Psoas muscle (tissue), 8 donors: ENCODE data around the gene SRXN1. TPM values are rescaled to one million over a fixed set of nuclear protein-coding genes. Genes with fewer than 3 reads are reported as not detected.

ENCODE experiments used
- ATAC-seq, 4 donors: fragments of 200-7000 bp; cut with Tn5 transposase; one replicate each; pipeline ENCODE4 v1.9.1; 2020; ENCODE audit warnings: moderate library complexity in 3 of 4, mild to moderate bottlenecking in 2 of 4
- DNase-seq, 2 donors: peaks; one replicate each; pipeline ENCODE4 v3.0.0-alpha.2; 2020
- H3K27ac ChIP-seq: fragments of 200-600 bp; one replicate; pipeline ENCODE4 v1.8.0; 2022
- H3K27me3 ChIP-seq, 3 donors: fragments of 200-600 bp in 1 of 3; one replicate each; pipeline versions ENCODE4 v1.6.1 to v1.8.0; 2013 to 2022; ENCODE audit warnings: low read length in 2 of 3, mild to moderate bottlenecking in 2 of 3, moderate library complexity in 1 of 3; ENCODE audit not compliant: insufficient read depth in 3 of 3
- H3K36me3 ChIP-seq, 2 donors: fragments of 200-600 bp in 1 of 2; one replicate each; pipeline versions ENCODE4 v1.6.1 to v1.8.0; 2013 to 2022; ENCODE audit warnings: low read depth in 1 of 2, mild to moderate bottlenecking in 1 of 2, moderate library complexity in 1 of 2; ENCODE audit not compliant: insufficient read depth in 1 of 2
- H3K4me1 ChIP-seq: fragments of 200-600 bp; one replicate; pipeline ENCODE4 v1.8.0; 2022
- H3K4me3 ChIP-seq: fragments of 200-600 bp; one replicate; pipeline ENCODE4 v1.8.0; 2022; ENCODE audit warnings: mild to moderate bottlenecking
- H3K9me3 ChIP-seq: fragments of 200-600 bp; one replicate; pipeline ENCODE4 v1.8.0; 2022
- WGBS, 3 donors: extraction: QIAGEN DNeasy Blood & Tissue Kit; methylation state at CpG; one replicate each; pipeline versions ENCODE4 v1.1.6 to v1.1.7; 2013; 5-methylcytosine and 5-hydroxymethylcytosine counted together
- intact Hi-C, 2 donors: fragments of 100-400 bp; cut with DNase I; formaldehyde crosslinking; loops; one replicate each; pipeline versions ENCODE4 v1.11.0 to v1.14.2; 2022
- polyA plus RNA-seq, 3 donors: library from polyadenylated mRNA; stranded (reverse); fragments of 200-250 nt; gene quantifications; one replicate each; pipeline ENCODE4 v1.2.3, GENCODE V29; 2013
- total RNA-seq, 4 donors: library from RNA; stranded (reverse); fragmentation: NEBNext Ultra II Directional in 2 of 4; extraction: Animal tissue kit (Norgen Biotek cat#: 25700) in 2 of 4; gene quantifications; one replicate each; pipeline versions ENCODE4 v1.2.1 to v1.2.4, GENCODE V29; 2021 to 2023
- TF ChIP-seq, protein P1 (sequence below): fragments of 200-600 bp; IDR thresholded peaks from one replicate; pipeline ENCODE4 v1.8.0; 2022; ENCODE audit warnings: antibody characterized with exemption
- donor health status: healthy with polysubstance abuse.
- donor health status: DM: no; HTN: no; CAD: no; lungs with moderate emphysema.
- donor health status: Bipolar disorder and iron deficiency.
- donor health status: healthy.
- donor health status: DM: yes; HTN: yes; CAD: no.
- donor health status: DM: no; HTN: no; CAD: no.
- donor health status: DM: no; HTN: no; CAD: no.
- donor health status: DM: yes; HTN: yes; CAD: no.

SRXN1 gene
- total and polyA plus RNA-seq, 7 donors = 30.7 to 172 (median 69.6) TPM

DNA sequence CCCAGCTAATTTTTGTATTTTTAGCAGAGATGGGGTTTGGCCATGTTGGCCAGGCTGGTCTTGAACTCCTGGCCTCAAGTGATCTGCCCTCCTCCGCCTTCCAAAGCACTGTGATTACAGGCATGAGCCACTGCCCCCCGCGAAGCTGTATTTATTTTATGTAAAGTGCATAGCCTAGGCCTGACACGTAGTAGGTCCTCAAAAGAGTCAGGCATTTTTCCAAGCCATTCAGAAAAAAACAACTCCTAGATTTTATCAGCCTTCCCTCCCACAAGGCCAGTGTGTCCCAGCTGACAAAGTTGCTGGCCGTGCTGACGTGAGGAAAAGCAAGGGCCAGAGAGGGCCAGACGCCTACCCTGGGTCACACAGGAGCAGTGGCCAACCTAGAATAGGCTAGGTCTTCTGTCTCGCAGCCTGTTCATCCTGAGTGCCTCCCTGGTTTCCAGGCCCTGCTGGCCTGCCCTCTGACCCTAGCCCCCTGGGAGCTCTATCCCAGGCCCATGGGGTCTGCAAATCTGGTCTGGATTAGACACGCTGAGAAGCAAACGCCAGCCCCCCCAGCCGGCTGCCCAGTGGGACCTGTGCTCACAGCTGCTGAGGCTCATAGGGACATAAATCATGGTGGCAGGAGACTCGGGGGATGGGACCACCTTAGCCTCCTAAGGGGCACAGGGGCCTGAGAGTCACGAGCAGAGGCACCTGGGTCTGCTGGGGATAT lies 54.7 kb downstream of the SRXN1 start:
- H3K27me3 ChIP-seq = no peaks in the 10 kb centered on the region
- DNase-seq = peak in 1 of 2 donors; percentile 70
- TF ChIP-seq, protein P1, sequence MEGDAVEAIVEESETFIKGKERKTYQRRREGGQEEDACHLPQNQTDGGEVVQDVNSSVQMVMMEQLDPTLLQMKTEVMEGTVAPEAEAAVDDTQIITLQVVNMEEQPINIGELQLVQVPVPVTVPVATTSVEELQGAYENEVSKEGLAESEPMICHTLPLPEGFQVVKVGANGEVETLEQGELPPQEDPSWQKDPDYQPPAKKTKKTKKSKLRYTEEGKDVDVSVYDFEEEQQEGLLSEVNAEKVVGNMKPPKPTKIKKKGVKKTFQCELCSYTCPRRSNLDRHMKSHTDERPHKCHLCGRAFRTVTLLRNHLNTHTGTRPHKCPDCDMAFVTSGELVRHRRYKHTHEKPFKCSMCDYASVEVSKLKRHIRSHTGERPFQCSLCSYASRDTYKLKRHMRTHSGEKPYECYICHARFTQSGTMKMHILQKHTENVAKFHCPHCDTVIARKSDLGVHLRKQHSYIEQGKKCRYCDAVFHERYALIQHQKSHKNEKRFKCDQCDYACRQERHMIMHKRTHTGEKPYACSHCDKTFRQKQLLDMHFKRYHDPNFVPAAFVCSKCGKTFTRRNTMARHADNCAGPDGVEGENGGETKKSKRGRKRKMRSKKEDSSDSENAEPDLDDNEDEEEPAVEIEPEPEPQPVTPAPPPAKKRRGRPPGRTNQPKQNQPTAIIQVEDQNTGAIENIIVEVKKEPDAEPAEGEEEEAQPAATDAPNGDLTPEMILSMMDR = no peak
- intact Hi-C loops = no loop called here
- H3K9me3 ChIP-seq = no peaks in the 10 kb centered on the region
- H3K27ac ChIP-seq = no peak overlapping the region
- WGBS, 3 donors = 54 to 66% (median 56%) methylated on average over 13 of the region's 13 CpGs
- ATAC-seq = no peak
- H3K4me1 ChIP-seq = peaks cover 1% of the 10 kb centered on the region
- H3K36me3 ChIP-seq = no peaks in the 10 kb centered on the region
- no peak overlapping the region for H3K4me3 ChIP-seq

DNA sequence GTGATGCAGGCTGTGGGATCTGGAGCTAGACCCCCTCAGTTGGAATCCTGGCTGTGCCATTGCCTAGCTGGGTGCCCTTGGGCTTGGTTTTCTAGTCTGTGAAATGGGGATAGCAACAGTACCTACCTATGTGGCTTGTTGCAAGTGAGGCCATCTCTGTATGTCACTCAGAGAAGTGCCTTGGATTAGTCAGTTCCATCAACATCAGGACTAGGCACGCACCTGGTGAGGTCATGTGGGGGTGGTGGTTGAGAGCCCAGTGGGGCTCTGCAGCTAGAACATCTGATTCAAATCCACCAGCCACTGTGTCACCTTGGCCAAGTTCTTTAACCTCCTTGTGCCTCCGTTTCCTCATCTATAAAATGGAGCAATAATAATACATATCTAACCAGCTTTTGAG lies 55.4 kb downstream of the SRXN1 start:
- H3K9me3 ChIP-seq = no peaks in the 10 kb centered on the region
- TF ChIP-seq, protein P1 = no peak
- intact Hi-C loops = no loop called here
- no peak for DNase-seq
- H3K27me3 ChIP-seq = no peaks in the 10 kb centered on the region
- no peak overlapping the region for H3K4me3 ChIP-seq
- H3K27ac ChIP-seq = no peak overlapping the region
- no peaks in the 10 kb centered on the region for H3K36me3 ChIP-seq
- no peaks in the 10 kb centered on the region for H3K4me1 ChIP-seq
- ATAC-seq = no peak
- 96 to 100% (median 98%) methylated on average over 2 of the region's 2 CpGs for WGBS, 3 donors

Other genes with a start within 250 kb of the SRXN1 start
- gene RBCK1, start 244.9 kb downstream of the SRXN1 start, total RNA-seq = 10 to 100 TPM; 34.1 to 50.5 (median 40.7) TPM
- gene RBCK1, start 244.9 kb downstream of the SRXN1 start, polyA plus RNA-seq = 10 to 100 TPM; 35.8 to 52.5 (median 46.0) TPM
- 10 to 100 TPM; 23.9 to 31.4 (median 29.3) TPM for gene TBC1D20, start 190.7 kb downstream of the SRXN1 start, total RNA-seq
- 10 to 100 TPM; 16.6 to 29.2 (median 21.1) TPM for gene TBC1D20, start 190.7 kb downstream of the SRXN1 start, polyA plus RNA-seq
- gene CSNK2A1, start 109.4 kb downstream of the SRXN1 start, total RNA-seq = 100 to 1,000 TPM; 118 to 180 (median 140) TPM
- gene CSNK2A1, start 109.4 kb downstream of the SRXN1 start, polyA plus RNA-seq = 100 to 1,000 TPM in 1 of 3 donors, 10 to 100 TPM in 2; 43.9 to 122 (median 87.9) TPM
- 10 to 100 TPM in 1 of 4 donors, 1 to 10 TPM in 3; 5.1 to 10.6 (median 6.7) TPM for gene TCF15, start 42.9 kb downstream of the SRXN1 start, total RNA-seq
- gene TCF15, start 42.9 kb downstream of the SRXN1 start, polyA plus RNA-seq = 1 to 10 TPM; 3.0 to 4.7 (median 3.2) TPM
- not detected for gene SCRT2, start 22.6 kb upstream of the SRXN1 start, total RNA-seq
- not detected for gene SCRT2, start 22.6 kb upstream of the SRXN1 start, polyA plus RNA-seq
- gene SLC52A3, start 115.3 kb upstream of the SRXN1 start, total RNA-seq = 1 to 10 TPM in 1 of 4 donors, under 1 TPM in 3; 0.37 to 1.1 (median 0.87) TPM
- gene SLC52A3, start 115.3 kb upstream of the SRXN1 start, polyA plus RNA-seq = under 1 TPM; 0.32 to 0.62 (median 0.43) TPM
- gene FAM110A, start 180.5 kb upstream of the SRXN1 start, total RNA-seq = 1 to 10 TPM in 2 of 4 donors, under 1 TPM in 2; 0.83 to 3.4 (median 1.9) TPM
- 1 to 10 TPM; 1.4 to 2.5 (median 2.4) TPM for gene FAM110A, start 180.5 kb upstream of the SRXN1 start, polyA plus RNA-seq